ENCODE results near the gene AMTN. TPM values are rescaled to one million over a fixed set of nuclear protein-coding genes. Genes with fewer than 3 reads are reported as not detected.

AMTN gene
- total RNA-seq, 3 donors from 2014 or later, result not detected

- DNase-seq (ENCODE audit: low spot score in 2 of 2), result no peak
- Histone ChIP-seq H3K4me1 (no peaks in the 10 kb centered on the region), H3K9me3 (peaks cover 0 to 23% of the 10 kb centered on the region in 2 donors), H3K27ac (no peak overlapping the region), H3K4me3 (no peak overlapping the region), H3K27me3 (no peaks in the 10 kb centered on the region), H3K36me3 (no peaks in the 10 kb centered on the region)
- intact Hi-C loops (cut with DNase I; ENCODE audit: low total_unique reads), result no loop called here
- no peak for TF ChIP-seq POLR2A (IDR thresholded peaks at IDR 0.05)
- no peak for TF ChIP-seq POLR2AphosphoS5 (IDR thresholded peaks at IDR 0.05)
- no peak for TF ChIP-seq CTCF (IDR thresholded peaks at IDR 0.05)
These were observed 53.4 kb downstream of the AMTN start for GRCh38 chr4:70571772-70572171.

- intact Hi-C loops (cut with DNase I; ENCODE audit: low total_unique reads), result no loop called here
- no peak overlapping the region for H3K27ac ChIP-seq
- no peak for DNase-seq (ENCODE audit: low spot score in 2 of 2)
- peaks cover 0 to 7% of the 10 kb centered on the region in 2 donors for H3K9me3 ChIP-seq
- H3K36me3 ChIP-seq, result no peaks in the 10 kb centered on the region
- TF ChIP-seq CTCF (IDR thresholded peaks at IDR 0.05) (no peak), POLR2A (IDR thresholded peaks at IDR 0.05) (no peak), POLR2AphosphoS5 (IDR thresholded peaks at IDR 0.05) (no peak)
- no peak overlapping the region for H3K4me3 ChIP-seq
- no peaks in the 10 kb centered on the region for H3K27me3 ChIP-seq
- H3K4me1 ChIP-seq, result no peaks in the 10 kb centered on the region
These were observed 57.6 kb downstream of the AMTN start for GRCh38 chr4:70575964-70576363.

DNA sequence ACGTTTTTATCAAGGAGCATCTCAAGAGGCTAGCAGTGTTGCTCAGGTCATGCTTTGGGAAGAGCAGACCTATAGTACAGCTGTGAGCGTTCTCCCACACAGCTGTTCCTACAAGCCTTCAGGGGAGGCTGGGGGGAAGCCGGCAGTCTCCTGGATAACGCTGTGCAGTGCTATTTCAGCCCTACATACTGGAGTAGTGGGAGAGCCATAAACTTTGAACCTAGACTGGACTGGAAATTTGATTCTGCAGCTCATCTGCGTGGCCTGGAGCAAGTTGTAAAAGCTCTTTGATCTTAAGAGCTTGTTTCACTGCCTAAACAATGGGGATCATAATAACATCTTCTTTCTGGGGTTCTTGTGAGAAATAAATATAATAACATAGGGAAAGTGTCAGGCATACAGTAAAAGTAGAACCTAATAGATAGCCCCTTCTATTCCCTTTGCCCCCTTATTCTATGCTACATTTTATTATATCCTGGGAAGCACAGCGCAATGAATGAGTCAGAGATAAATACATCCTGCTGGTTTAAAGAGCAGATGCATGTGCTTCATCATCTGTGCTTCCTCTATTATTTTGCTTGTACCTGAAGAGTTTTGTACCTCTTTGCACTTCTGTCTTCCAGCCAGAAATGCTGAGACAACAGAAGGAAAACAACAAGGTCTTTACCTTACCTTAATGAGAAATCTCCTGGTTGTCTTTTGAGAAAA, 59.0 kb downstream of the AMTN start:
- H3K36me3 ChIP-seq, result no peaks in the 10 kb centered on the region
- no peak overlapping the region for H3K27ac ChIP-seq
- intact Hi-C loops (cut with DNase I; ENCODE audit: low total_unique reads), result no loop called here
- no peaks in the 10 kb centered on the region for H3K4me1 ChIP-seq
- H3K27me3 ChIP-seq, result no peaks in the 10 kb centered on the region
- TF ChIP-seq POLR2A (IDR thresholded peaks at IDR 0.05) (no peak), POLR2AphosphoS5 (IDR thresholded peaks at IDR 0.05) (no peak), CTCF (IDR thresholded peaks at IDR 0.05) (no peak)
- DNase-seq (ENCODE audit: low spot score in 2 of 2), result no peak
- H3K9me3 ChIP-seq, result peaks cover 0 to 7% of the 10 kb centered on the region in 2 donors
- H3K4me3 ChIP-seq, result no peak overlapping the region

DNA sequence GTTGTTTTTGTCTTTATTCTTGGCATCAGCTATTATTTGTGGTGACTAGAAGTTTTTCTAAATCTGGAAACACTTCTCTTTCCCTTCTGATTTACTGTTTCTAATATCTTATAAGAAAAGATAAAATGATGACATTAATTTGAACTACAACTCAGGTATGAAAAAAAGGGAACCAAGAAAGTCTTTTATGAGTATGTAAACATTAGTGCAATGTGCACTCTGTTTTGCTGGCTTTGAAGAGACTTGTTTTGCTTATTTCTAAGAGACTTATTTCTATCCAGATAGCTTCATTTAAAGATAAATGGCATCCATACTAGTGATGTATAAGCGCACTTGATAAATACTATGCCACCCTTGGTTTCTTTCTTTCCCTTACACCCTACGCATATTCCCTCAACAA, 63.6 kb downstream of the AMTN start:
- no peaks in the 10 kb centered on the region for H3K4me1 ChIP-seq

More for the DNA sequence above, 63.6 kb downstream of the AMTN start:
- Histone ChIP-seq H3K36me3 (no peaks in the 10 kb centered on the region), H3K4me3 (no peak overlapping the region), H3K27me3 (no peaks in the 10 kb centered on the region), H3K9me3 (no peaks in the 10 kb centered on the region), H3K27ac (no peak overlapping the region)
- DNase-seq (ENCODE audit: low spot score in 2 of 2), result no peak
- TF ChIP-seq POLR2AphosphoS5 (IDR thresholded peaks at IDR 0.05) (no peak), POLR2A (IDR thresholded peaks at IDR 0.05) (no peak), CTCF (IDR thresholded peaks at IDR 0.05) (no peak)
- intact Hi-C loops (cut with DNase I; ENCODE audit: low total_unique reads), result no loop called here

Other genes starting within 250 kb of the AMTN start
- gene CABS1, start 183.6 kb upstream of the AMTN start, total RNA-seq, result not detected
- gene SMR3A, start 157.8 kb upstream of the AMTN start, total RNA-seq, result not detected
- not detected for gene SMR3B, start 135.4 kb upstream of the AMTN start, total RNA-seq
- 1 to 10 TPM in 1 of 3 donors, not detected in 2; 1.0 TPM for gene OPRPN, start 120.6 kb upstream of the AMTN start, total RNA-seq
- gene MUC7, start 46.4 kb upstream of the AMTN start, total RNA-seq, result not detected
- gene AMBN, start 73.7 kb downstream of the AMTN start, total RNA-seq, result not detected
- gene ENAM, start 110.2 kb downstream of the AMTN start, total RNA-seq, result under 1 TPM in 1 of 3 donors, not detected in 2; 0.32 TPM
- 100 to 1,000 TPM in 2 of 3 donors, 10 to 100 TPM in 1; 10.1 to 700 (median 337) TPM for gene JCHAIN, start 147.9 kb downstream of the AMTN start, total RNA-seq
- gene UTP3, start 170.0 kb downstream of the AMTN start, total RNA-seq, result 10 to 100 TPM; 18.9 to 22.0 (median 19.3) TPM
- gene RUFY3, start 203.4 kb downstream of the AMTN start, total RNA-seq, result 10 to 100 TPM; 60.0 to 95.9 (median 83.6) TPM

Data from breast epithelium (tissue), 4 donors.